Measurements from ENCODE around the gene PRR18.

- no peak for TF ChIP-seq CTCF (conservative IDR thresholded peaks at IDR 0.05; ENCODE audit: low read depth, low read length)
- no peak for TF ChIP-seq EZH2phosphoT487 (IDR thresholded peaks at IDR 0.05; ENCODE audit: borderline replicate concordance, low read length)
These were observed 27.1 kb downstream of the PRR18 start for GRCh38 chr6:166281104-166281503.

Measured in PC-3 (cell line).